DOHH2 (cell line): ENCODE data around the gene U2AF2.

Experiments
- CTCF ChIP-seq: fragments of 200-600 bp; sonication (generic); IDR thresholded peaks from one replicate; pipeline ENCODE4 v1.5.1; 2014; ENCODE audit warnings: antibody characterized with exemption, mild to moderate bottlenecking, low read depth, low read length; ENCODE audit not compliant: poor library complexity, severe bottlenecking
- EZH2phosphoT487 ChIP-seq: fragments of 200-600 bp; sonication (generic); IDR thresholded peaks from 2 replicates; pipeline ENCODE4 v1.6.1; 2017; ENCODE audit warnings: borderline replicate concordance, mild to moderate bottlenecking, antibody characterized with exemption, low read length, moderate library complexity, mixed read lengths

- no peak for TF ChIP-seq CTCF
- TF ChIP-seq EZH2phosphoT487 = no peak
These were observed 5.3 kb upstream of the U2AF2 start for GRCh38 chr19:55649268-55650125.
